ENCODE data around the gene UCN2.

GRCh38 chr3:48562367-48563095 lies 1.1 kb downstream of the UCN2 start:
- TF ChIP-seq SNAI2 (CRISPR knock-in tag; IDR thresholded peaks at IDR 0.05), result no peak
- TF ChIP-seq ESRRG (CRISPR knock-in tag; IDR thresholded peaks at IDR 0.05), result no peak
- TF ChIP-seq ZNF8 (CRISPR knock-in tag; IDR thresholded peaks at IDR 0.05), result no peak
- no peak for TF ChIP-seq RARB (CRISPR knock-in tag; IDR thresholded peaks at IDR 0.05)
- no peak for TF ChIP-seq ZFP3 (CRISPR knock-in tag; IDR thresholded peaks at IDR 0.05)
- TF ChIP-seq PPARA (CRISPR knock-in tag; IDR thresholded peaks at IDR 0.05; ENCODE audit: borderline replicate concordance), result no peak
- TF ChIP-seq PATZ1 (CRISPR knock-in tag; IDR thresholded peaks at IDR 0.05; ENCODE audit: borderline replicate concordance), result no peak
